ENCODE measurements around the gene SERPINA1.

DNA sequence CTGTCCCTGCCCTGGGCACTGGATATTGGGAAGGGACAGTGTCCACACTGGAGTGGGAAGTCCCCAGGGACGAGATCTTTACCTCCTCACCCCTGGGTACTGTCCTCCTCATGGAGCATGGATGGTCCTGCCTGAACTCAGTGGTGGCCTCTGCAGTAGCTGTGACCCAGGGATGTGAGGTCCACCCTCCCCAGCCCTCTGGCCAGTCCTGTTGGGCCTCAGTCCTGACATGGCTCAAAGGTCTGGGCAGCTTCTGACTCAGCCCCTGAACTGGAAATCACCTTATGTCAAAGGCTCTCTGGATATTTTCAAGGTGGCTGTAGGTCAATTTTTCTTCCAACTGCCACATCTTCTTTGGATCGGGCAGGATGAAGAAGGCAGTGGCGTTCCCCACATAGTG, 24.4 kb downstream of the SERPINA1 start:
- TF ChIP-seq, protein P1, sequence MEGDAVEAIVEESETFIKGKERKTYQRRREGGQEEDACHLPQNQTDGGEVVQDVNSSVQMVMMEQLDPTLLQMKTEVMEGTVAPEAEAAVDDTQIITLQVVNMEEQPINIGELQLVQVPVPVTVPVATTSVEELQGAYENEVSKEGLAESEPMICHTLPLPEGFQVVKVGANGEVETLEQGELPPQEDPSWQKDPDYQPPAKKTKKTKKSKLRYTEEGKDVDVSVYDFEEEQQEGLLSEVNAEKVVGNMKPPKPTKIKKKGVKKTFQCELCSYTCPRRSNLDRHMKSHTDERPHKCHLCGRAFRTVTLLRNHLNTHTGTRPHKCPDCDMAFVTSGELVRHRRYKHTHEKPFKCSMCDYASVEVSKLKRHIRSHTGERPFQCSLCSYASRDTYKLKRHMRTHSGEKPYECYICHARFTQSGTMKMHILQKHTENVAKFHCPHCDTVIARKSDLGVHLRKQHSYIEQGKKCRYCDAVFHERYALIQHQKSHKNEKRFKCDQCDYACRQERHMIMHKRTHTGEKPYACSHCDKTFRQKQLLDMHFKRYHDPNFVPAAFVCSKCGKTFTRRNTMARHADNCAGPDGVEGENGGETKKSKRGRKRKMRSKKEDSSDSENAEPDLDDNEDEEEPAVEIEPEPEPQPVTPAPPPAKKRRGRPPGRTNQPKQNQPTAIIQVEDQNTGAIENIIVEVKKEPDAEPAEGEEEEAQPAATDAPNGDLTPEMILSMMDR (IDR thresholded peaks at IDR 0.05; ENCODE audit: borderline replicate concordance, extremely low read depth, low read length, poor library complexity, severe bottlenecking) = no peak
- TF ChIP-seq EZH2 (IDR thresholded peaks at IDR 0.05; ENCODE audit: borderline replicate concordance, low read depth, low read length, severe bottlenecking) = no peak

Data from DND-41 (cell line).